CD4-positive, alpha-beta memory T cell (primary cell): Measurements from ENCODE around the gene MAT1A. TPM values are rescaled to one million over a fixed set of nuclear protein-coding genes. Genes with fewer than 3 reads are reported as not detected.

Source experiments
- CTCF ChIA-PET: fragments of 350-600 bp; sonication (Branson Sonifier 250); formaldehyde crosslinking; loops from one replicate; lab custom pipeline; 2021; ENCODE audit warnings: inconsistent platforms; ENCODE audit not compliant: partially characterized antibody; lab: Charles Lee
- POLR2A ChIA-PET: fragments of 350-600 bp; sonication (Branson Sonifier 250); formaldehyde crosslinking; loops from one replicate; lab custom pipeline; 2021; ENCODE audit not compliant: partially characterized antibody; lab: Charles Lee
- DNase-seq, 5 donors: peaks; one replicate each; pipeline versions ENCODE4 v3.0.0 to v3.0.0-alpha.2; 2020 to 2022; ENCODE audit warnings: mixed read lengths in 1 of 5
- H3K27ac ChIP-seq: one replicate; pipeline ENCODE4 v1.7.0; 2013; ENCODE audit warnings: low read depth, low read length
- H3K27me3 ChIP-seq: 2 replicates; pipeline ENCODE4 v1.7.0; 2013; ENCODE audit warnings: mild to moderate bottlenecking, low read length, moderate library complexity; ENCODE audit not compliant: insufficient read depth
- H3K36me3 ChIP-seq: 2 replicates; pipeline ENCODE4 v1.7.0; 2013; ENCODE audit warnings: mild to moderate bottlenecking, low read length, moderate library complexity; ENCODE audit not compliant: insufficient read depth
- H3K4me1 ChIP-seq: 2 replicates; pipeline ENCODE4 v1.7.0; 2013; ENCODE audit warnings: mild to moderate bottlenecking, low read length, moderate library complexity; ENCODE audit not compliant: insufficient read depth
- H3K4me3 ChIP-seq, 2 donors: one replicate each; pipeline ENCODE4 v1.7.0; 2013; ENCODE audit warnings: low read length in 2 of 2, mild to moderate bottlenecking in 1 of 2
- H3K9me3 ChIP-seq, 2 donors: one replicate each; pipeline ENCODE4 v1.7.0; 2013; ENCODE audit warnings: low read length in 2 of 2, control low read depth in 1 of 2; ENCODE audit not compliant: control insufficient read depth in 1 of 2
- H3K27ac Mint-ChIP-seq, 7 donors: one replicate each; pipeline ENCODE4 v1.8.0; 2020 to 2021; ENCODE audit warnings: mixed read lengths in 7 of 7, mild to moderate bottlenecking in 6 of 7, inconsistent platforms in 3 of 7, moderate library complexity in 3 of 7
- H3K27me3 Mint-ChIP-seq, 2 donors: one replicate each; pipeline ENCODE4 v1.8.0; 2020 to 2021; ENCODE audit warnings: mixed read lengths in 2 of 2
- H3K36me3 Mint-ChIP-seq, 2 donors: one replicate each; pipeline ENCODE4 v1.8.0; 2020 to 2021; ENCODE audit warnings: mixed read lengths in 2 of 2, inconsistent platforms in 1 of 2, mild to moderate bottlenecking in 1 of 2
- H3K4me1 Mint-ChIP-seq, 4 donors: one replicate each; pipeline ENCODE4 v1.8.0; 2020 to 2021; ENCODE audit warnings: mixed read lengths in 4 of 4, mild to moderate bottlenecking in 1 of 4
- H3K4me3 Mint-ChIP-seq, 8 donors: one replicate each; pipeline ENCODE4 v1.8.0; 2020 to 2021; ENCODE audit warnings: mixed read lengths in 8 of 8, mild to moderate bottlenecking in 7 of 8, moderate library complexity in 6 of 8, inconsistent platforms in 3 of 8
- H3K9me3 Mint-ChIP-seq, 8 donors: one replicate each; pipeline ENCODE4 v1.8.0; 2020 to 2021; ENCODE audit warnings: mixed read lengths in 8 of 8, mild to moderate bottlenecking in 5 of 8, inconsistent platforms in 3 of 8, moderate library complexity in 1 of 8
- intact Hi-C: fragments of 100-400 bp; cut with micrococcal nuclease; formaldehyde crosslinking; loops from one replicate; pipeline ENCODE4 v1.15.1; 2023
- polyA plus RNA-seq, 2 donors: library from polyadenylated mRNA; unstranded; fragments of 300-500 nt; fragmentation: Illumina TruSeq; gene quantifications; one replicate each; pipeline ENCODE4 v1.2.3, GENCODE V29; 2021
- total RNA-seq, 2 experiments: library from RNA; stranded (reverse); gene quantifications; one replicate each; pipeline ENCODE4 v1.2.3, GENCODE V29; 2021

Gene MAT1A
- total and polyA plus RNA-seq, 4 experiments from 2014 or later, result not detected

DNA sequence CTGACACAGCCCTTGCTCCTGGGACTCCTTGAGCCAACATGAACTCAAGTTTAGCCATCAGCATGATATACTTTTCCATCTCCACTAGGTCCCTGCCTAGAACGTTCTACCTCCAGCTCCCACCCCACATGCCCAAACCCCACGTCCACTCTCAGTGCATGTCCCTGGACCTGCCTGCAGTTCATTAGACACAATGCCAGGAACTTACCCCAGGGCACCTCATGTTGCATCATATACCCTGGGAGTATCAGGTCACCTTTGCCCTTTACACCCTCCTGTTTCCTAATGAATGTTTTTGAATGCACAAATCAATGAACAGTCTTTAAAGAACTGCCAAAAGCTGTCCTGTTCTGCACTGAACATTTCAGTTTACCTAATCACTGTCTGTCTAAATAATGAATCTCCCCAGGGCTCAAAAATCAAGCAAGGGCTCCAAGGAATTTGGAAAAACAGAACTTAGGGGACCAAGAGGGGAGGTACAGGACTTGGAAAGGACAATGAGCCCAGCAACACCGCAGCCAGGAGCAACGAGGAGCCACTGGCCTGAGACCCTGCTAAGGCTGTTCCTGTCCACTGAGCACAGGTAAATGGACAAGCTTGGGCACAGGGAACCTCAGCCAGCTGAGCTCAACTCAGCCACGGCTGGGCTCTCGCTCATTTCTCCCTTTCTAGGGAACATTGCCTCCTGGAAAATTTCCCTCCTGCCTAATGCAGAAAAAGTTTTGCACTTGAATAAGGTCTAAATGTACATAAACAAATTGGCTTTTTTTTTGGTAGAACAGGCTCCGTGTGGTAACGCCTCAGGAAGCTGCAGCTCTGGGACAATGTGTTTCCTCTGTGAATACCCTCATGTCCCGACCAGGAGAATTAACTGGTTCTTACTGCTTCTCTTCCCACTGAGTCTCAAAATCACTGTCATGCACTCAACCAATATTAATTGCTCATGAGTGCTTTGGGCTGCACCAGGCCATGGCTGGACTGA lies 7.4 kb downstream of the MAT1A start:
- Mint-ChIP-seq H3K36me3 (no peaks in the 10 kb centered on the region), H3K9me3 (no peaks in the 10 kb centered on the region), H3K4me1 (no peaks in the 10 kb centered on the region), H3K27me3 (peaks cover 4 to 5% of the 10 kb centered on the region in 2 donors), H3K27ac (no peak overlapping the region), H3K4me3 (no peak overlapping the region)
- Histone ChIP-seq H3K27me3 (no peaks in the 10 kb centered on the region), H3K4me3 (no peak overlapping the region), H3K27ac (no peak overlapping the region), H3K36me3 (no peaks in the 10 kb centered on the region), H3K4me1 (no peaks in the 10 kb centered on the region), H3K9me3 (no peaks in the 10 kb centered on the region)
- no peak for DNase-seq
- intact Hi-C loops, result no loop called here
- POLR2A ChIA-PET, result no interaction called here
- CTCF ChIA-PET, result no interaction called here

- H3K9me3 ChIP-seq, result no peaks in the 10 kb centered on the region
- Mint-ChIP-seq H3K4me3 (no peak overlapping the region), H3K9me3 (no peaks in the 10 kb centered on the region), H3K27me3 (peaks cover 3 to 4% of the 10 kb centered on the region in 2 donors), H3K36me3 (no peaks in the 10 kb centered on the region), H3K27ac (no peak overlapping the region), H3K4me1 (no peaks in the 10 kb centered on the region)
- H3K4me3 ChIP-seq, result no peak overlapping the region
- CTCF ChIA-PET, result no interaction called here
- H3K36me3 ChIP-seq, result no peaks in the 10 kb centered on the region
- DNase-seq, result no peak
- POLR2A ChIA-PET, result no interaction called here
- no peaks in the 10 kb centered on the region for H3K27me3 ChIP-seq
- intact Hi-C loops, result no loop called here
- no peaks in the 10 kb centered on the region for H3K4me1 ChIP-seq
- H3K27ac ChIP-seq, result no peak overlapping the region
Measured at GRCh38 chr10:80281292-80281691, 8.2 kb downstream of the MAT1A start.

GRCh38 chr10:80280071-80280800 lies 9.2 kb downstream of the MAT1A start:
- Histone ChIP-seq H3K4me1 (no peaks in the 10 kb centered on the region), H3K36me3 (no peaks in the 10 kb centered on the region), H3K27me3 (no peaks in the 10 kb centered on the region), H3K27ac (no peak overlapping the region), H3K4me3 (no peak overlapping the region), H3K9me3 (no peaks in the 10 kb centered on the region)
- Mint-ChIP-seq H3K4me3 (no peak overlapping the region), H3K9me3 (no peaks in the 10 kb centered on the region), H3K36me3 (no peaks in the 10 kb centered on the region), H3K27me3 (peaks cover 0 to 9% of the 10 kb centered on the region in 2 donors), H3K27ac (no peak overlapping the region), H3K4me1 (no peaks in the 10 kb centered on the region)
- no peak for DNase-seq
- intact Hi-C loops, result no loop called here
- ChIA-PET POLR2A (no interaction called here), CTCF (no interaction called here)

DNA sequence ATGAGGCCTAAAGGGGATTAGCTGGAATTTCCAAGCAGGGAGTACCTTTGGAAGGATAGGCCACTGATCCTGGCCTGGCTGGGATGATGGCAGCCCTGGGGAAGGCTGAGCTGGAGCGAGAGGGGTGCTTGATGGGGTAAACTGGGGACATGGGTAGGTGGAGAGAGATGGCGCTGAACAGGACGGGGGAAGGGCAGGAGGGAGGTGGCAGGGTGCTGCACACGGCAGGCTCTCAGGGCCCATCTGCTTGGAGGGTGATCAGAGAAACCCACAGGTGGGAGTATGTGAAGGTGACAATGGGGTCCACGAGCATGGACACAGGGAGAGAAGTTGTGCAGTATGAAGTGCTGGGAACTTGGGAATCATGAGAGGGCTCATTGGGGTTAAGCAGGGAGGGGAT lies 10.3 kb downstream of the MAT1A start:
- H3K9me3 ChIP-seq, result no peaks in the 10 kb centered on the region
- POLR2A ChIA-PET, result no interaction called here

DNA sequence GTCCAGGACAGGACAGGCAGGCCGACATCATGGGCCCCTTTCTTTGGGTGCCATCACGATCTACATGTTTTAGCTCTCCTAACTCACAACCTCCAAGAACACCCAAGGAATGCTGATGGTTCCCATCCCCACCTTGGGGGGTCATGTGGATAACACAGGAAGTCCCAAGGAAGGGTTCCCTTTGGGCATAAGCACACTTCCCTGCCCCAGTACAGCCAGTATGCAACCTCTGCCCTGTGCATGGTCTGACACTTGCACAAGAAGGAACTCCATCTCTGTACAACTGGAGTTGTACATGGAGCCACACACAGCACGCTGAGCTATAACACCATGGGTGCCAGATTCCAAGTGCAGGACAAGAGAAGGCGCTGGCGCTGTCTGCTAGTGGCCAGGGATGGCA lies 11.0 kb downstream of the MAT1A start:
- DNase-seq, result no peak
- Histone ChIP-seq H3K4me1 (no peaks in the 10 kb centered on the region), H3K4me3 (no peak overlapping the region), H3K9me3 (no peaks in the 10 kb centered on the region), H3K36me3 (no peaks in the 10 kb centered on the region), H3K27me3 (no peaks in the 10 kb centered on the region), H3K27ac (no peak overlapping the region)
- POLR2A ChIA-PET, result no interaction called here
- H3K4me3 Mint-ChIP-seq, result no peak overlapping the region
- no peaks in the 10 kb centered on the region for H3K4me1 Mint-ChIP-seq
- intact Hi-C loops, result no loop called here
- H3K27me3 Mint-ChIP-seq, result peaks cover 0 to 11% of the 10 kb centered on the region in 2 donors
- H3K27ac Mint-ChIP-seq, result no peak overlapping the region
- H3K9me3 Mint-ChIP-seq, result no peaks in the 10 kb centered on the region
- H3K36me3 Mint-ChIP-seq, result no peaks in the 10 kb centered on the region
- CTCF ChIA-PET, result interaction anchor here (1.2 kb wide), 1 partner anchor 18 kb away, joined by 3 read pairs; no protein-coding TSS in a partner anchor

More for the DNA sequence above, 10.3 kb downstream of the MAT1A start:
- H3K36me3 Mint-ChIP-seq, result no peaks in the 10 kb centered on the region
- peaks cover 0 to 9% of the 10 kb centered on the region in 2 donors for H3K27me3 Mint-ChIP-seq
- H3K4me3 Mint-ChIP-seq, result no peak overlapping the region
- CTCF ChIA-PET, result no interaction called here
- H3K4me1 ChIP-seq, result no peaks in the 10 kb centered on the region
- no peak overlapping the region for H3K4me3 ChIP-seq
- H3K27me3 ChIP-seq, result no peaks in the 10 kb centered on the region
- no peaks in the 10 kb centered on the region for H3K36me3 ChIP-seq
- no peaks in the 10 kb centered on the region for H3K4me1 Mint-ChIP-seq
- H3K27ac Mint-ChIP-seq, result peak overlapping the region in 1 of 7 donors; percentile 38
- DNase-seq, result no peak
- H3K27ac ChIP-seq, result no peak overlapping the region
- intact Hi-C loops, result no loop called here
- no peaks in the 10 kb centered on the region for H3K9me3 Mint-ChIP-seq

DNA sequence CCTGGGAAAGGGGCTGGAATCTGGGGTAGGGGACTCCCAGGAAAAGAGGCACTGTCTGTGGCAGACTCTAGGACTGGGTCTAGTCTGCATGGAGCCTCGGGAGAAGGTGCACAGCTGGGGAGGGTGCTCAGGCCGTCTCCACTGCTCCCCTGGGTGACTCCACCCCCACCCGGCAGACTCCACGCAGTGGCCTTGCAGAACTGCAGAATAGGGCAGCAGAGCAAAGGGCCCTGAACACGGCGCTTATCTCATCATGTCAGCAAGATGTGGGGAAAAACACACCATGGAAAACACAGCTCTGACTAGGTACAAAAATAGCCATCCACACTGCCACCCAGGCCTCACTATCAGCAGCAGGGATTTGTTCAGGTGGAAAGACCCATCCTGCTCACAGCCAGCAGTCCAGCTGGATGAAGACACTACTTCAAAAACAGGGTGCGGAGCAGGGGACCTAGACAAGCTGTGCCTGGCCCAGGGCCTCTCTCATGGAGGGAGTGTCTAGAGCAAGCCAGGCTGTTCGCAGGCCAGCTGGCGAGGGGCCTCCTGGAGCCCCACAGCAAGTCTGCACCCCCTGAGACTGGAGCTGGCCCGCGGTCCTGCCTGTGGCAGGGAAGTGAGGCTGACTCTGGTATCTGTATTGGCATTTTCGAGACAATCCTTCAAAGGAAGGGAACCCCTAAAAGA lies 11.7 kb downstream of the MAT1A start:
- Histone ChIP-seq H3K27me3 (no peaks in the 10 kb centered on the region), H3K4me1 (no peaks in the 10 kb centered on the region), H3K36me3 (no peaks in the 10 kb centered on the region), H3K9me3 (no peaks in the 10 kb centered on the region), H3K27ac (no peak overlapping the region), H3K4me3 (no peak overlapping the region)
- Mint-ChIP-seq H3K9me3 (no peaks in the 10 kb centered on the region), H3K27ac (peak overlapping the region in 1 of 7 donors; percentile 7), H3K4me1 (no peaks in the 10 kb centered on the region), H3K27me3 (peaks cover 0 to 11% of the 10 kb centered on the region in 2 donors), H3K36me3 (no peaks in the 10 kb centered on the region), H3K4me3 (no peak overlapping the region)
- no peak for DNase-seq
- CTCF ChIA-PET, result interaction anchor here (1.2 kb wide), 1 partner anchor 17 kb away, joined by 3 read pairs; no protein-coding TSS in a partner anchor
- intact Hi-C loops, result no loop called here
- POLR2A ChIA-PET, result no interaction called here

GRCh38 chr10:80277016-80277415 lies 12.4 kb downstream of the MAT1A start:
- ChIA-PET CTCF (interaction anchor here (1.2 kb wide), 1 partner anchor 16 kb away, joined by 3 read pairs; no protein-coding TSS in a partner anchor), POLR2A (no interaction called here)
- Histone ChIP-seq H3K27ac (no peak overlapping the region), H3K27me3 (no peaks in the 10 kb centered on the region), H3K36me3 (no peaks in the 10 kb centered on the region), H3K4me3 (no peak overlapping the region), H3K4me1 (no peaks in the 10 kb centered on the region), H3K9me3 (no peaks in the 10 kb centered on the region)
- no peaks in the 10 kb centered on the region for H3K36me3 Mint-ChIP-seq
- DNase-seq, result no peak
- H3K4me1 Mint-ChIP-seq, result no peaks in the 10 kb centered on the region
- no peaks in the 10 kb centered on the region for H3K9me3 Mint-ChIP-seq
- intact Hi-C loops, result no loop called here
- no peak overlapping the region for H3K27ac Mint-ChIP-seq
- H3K27me3 Mint-ChIP-seq, result peaks cover 0 to 11% of the 10 kb centered on the region in 2 donors
- H3K4me3 Mint-ChIP-seq, result no peak overlapping the region
